Epithelial cell of prostate (primary cell): ENCODE results near the gene TMED9.

Experiments used
- DNase-seq: peaks from one replicate; pipeline ENCODE4 v3.0.0-alpha.2; 2011; ENCODE audit warnings: low read depth, low spot score
- H3K27ac ChIP-seq: fragments of 450-650 bp; 2 replicates; pipeline ENCODE4 v1.5.1; 2017; ENCODE audit warnings: mild to moderate bottlenecking

Gene TMED9

GRCh38 chr5:177575488-177575887 lies 16.5 kb upstream of the TMED9 start:
- DNase-seq: no peak

GRCh38 chr5:177576169-177576568 lies 15.8 kb upstream of the TMED9 start:
- no peak for DNase-seq
- peak overlapping the region; percentile 89 for H3K27ac ChIP-seq

More at GRCh38 chr5:177575488-177575887, 16.5 kb upstream of the TMED9 start:
- peak overlapping the region; percentile 89 for H3K27ac ChIP-seq

- no peak overlapping the region for H3K27ac ChIP-seq
- DNase-seq: no peak
Observed at GRCh38 chr5:177578316-177578715, 13.7 kb upstream of the TMED9 start.

- H3K27ac ChIP-seq: no peak overlapping the region
- DNase-seq: no peak
Observed at GRCh38 chr5:177588413-177588909, 3.5 kb upstream of the TMED9 start.

DNA sequence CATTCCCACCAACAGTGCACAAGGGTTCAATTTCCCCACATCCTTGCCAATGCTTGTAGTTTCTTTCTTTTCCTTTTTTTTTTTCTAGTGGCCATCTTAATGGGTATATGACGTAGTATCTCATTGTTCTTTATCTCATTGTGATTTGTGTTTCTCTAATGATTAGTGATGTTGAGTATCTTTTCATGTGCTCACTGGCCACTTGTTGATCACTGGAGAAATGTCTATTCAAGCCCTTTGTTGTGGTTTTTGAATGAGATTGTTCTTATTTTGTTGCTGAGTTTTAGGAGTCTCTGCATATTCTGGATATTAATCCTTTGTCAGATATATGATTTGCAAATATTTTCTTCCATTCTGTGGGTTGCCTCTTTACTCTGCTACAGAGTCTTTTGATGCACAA lies 1.6 kb upstream of the TMED9 start:
- no peak for DNase-seq
- no peak overlapping the region for H3K27ac ChIP-seq

- DNase-seq: no peak
- no peak overlapping the region for H3K27ac ChIP-seq
Observed at GRCh38 chr5:177591690-177592009, 353 bp upstream of the TMED9 start.

- no peak for DNase-seq
- peak overlapping the region; percentile 57 for H3K27ac ChIP-seq
Observed at GRCh38 chr5:177592905-177593304, 902 bp downstream of the TMED9 start.

- H3K27ac ChIP-seq: no peak overlapping the region
Observed at GRCh38 chr5:177593511-177593910, 1.5 kb downstream of the TMED9 start.

GRCh38 chr5:177594071-177594470 lies 2.1 kb downstream of the TMED9 start:
- DNase-seq: no peak

More at GRCh38 chr5:177593511-177593910, 1.5 kb downstream of the TMED9 start:
- DNase-seq: no peak

GRCh38 chr5:177595026-177595585 lies 3.1 kb downstream of the TMED9 start:
- DNase-seq: no peak
- H3K27ac ChIP-seq: no peak overlapping the region

More at GRCh38 chr5:177594071-177594470, 2.1 kb downstream of the TMED9 start:
- H3K27ac ChIP-seq: no peak overlapping the region

DNA sequence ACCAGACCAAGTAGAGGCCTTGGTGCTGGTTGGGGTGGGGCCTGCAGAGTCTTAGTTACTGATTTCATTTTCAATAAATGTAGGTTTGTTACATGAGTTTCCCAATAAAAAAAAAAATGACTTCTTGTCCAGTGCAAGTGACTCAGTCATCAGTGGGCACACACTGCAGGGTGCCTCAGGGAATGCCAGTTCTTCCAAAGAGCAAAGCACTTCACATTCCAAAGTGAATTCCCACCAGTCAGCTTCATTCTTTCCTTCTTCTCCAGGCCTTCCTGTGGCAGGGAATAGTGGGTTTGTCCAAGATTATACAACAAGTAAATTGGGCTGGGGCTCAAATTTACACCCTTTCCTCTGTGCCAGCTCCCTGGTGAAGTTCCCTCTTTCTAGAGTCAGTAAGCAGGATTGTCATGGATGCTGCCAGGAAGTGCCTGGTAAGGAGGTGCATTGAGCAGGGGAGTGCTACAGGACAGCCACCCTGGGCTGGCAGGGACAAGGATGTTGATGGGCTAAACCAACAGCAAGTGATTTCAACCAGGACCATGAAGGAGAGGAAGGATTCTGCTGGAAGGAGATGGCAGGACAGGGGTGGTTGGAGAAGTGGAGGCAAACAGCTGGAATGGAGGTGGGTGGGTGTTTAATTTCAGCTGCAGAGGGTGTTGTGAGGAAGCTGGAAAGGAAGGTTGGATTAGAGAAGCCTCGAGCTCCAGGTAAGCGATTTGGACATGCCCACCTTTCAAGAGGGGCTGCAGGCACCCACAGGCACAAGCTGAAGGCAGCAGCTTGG lies 4.2 kb downstream of the TMED9 start:
- H3K27ac ChIP-seq: no peak overlapping the region
- DNase-seq: no peak

DNA sequence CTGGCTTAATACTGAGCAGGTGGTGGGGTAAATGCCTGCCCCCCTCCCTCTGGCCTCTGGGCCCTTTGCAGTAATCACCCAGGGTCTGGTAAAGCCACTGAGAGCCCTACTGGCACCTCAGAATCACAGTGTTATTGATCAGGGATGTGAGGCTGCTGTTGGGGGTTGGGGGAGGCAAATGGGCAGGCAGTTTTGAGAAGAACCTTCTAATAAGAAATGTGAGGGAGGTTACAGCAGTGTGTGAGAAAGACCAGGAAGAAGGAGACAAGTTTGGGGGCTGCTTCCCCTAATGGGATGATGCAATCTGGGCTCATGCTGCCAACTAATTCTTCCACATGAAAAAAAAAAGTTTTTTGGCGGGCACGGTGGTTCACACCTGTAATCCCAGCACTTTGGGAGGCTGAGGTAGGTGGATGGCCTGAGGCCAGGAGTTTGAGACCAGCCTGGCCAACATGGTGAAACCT lies 4.8 kb downstream of the TMED9 start:
- H3K27ac ChIP-seq: no peak overlapping the region
- DNase-seq: no peak

GRCh38 chr5:177598477-177598876 lies 6.5 kb downstream of the TMED9 start:
- no peak for DNase-seq
- H3K27ac ChIP-seq: no peak overlapping the region

DNA sequence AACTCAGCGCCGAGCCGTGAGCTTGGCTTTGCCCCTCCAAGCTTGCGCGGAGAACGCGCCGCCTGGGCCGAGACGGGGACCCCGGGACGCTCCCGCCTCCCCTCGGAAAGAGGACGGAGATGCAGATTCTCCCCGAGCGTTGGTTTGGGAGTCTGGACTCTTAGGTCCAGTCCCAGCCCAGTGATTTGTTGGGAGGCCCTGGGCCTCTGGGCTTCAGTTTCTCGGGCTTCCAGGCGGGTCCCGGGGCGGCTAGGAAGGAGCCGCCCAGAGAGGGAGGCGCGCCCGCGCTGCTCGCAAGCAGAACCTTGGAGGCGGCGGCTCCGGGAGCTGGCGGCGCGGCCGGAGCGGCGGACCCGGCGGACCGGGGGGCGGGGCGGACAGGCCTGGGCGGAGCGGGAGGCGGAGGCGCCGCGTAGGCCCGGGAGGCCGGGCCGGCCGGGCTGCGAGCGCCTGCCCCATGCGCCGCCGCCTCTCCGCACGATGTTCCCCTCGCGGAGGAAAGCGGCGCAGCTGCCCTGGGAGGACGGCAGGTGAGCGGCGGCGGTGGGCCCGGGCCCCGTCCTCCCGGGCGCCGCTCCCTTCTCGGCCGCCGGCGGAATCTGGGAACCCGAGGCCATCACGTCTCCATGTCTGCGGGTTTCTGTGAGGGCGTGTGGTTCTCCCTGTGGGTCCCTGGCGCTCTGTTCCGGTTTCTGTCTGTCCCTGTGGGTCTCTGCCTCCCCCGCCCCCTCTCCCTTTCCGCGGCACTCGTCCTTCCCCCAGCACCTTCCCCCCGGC lies 7.9 kb downstream of the TMED9 start, which contains the start of gene B4GALT7:
TSS of gene B4GALT7 (plus strand) at position 402 of the 777 bp plus-strand sequence. CDS start at position 481, 79 bp downstream.
- H3K27ac ChIP-seq: peak within 1 kb of the TSS; percentile 66
- DNase-seq: no peak

GRCh38 chr5:177600508-177601018 lies 8.6 kb downstream of the TMED9 start:
- H3K27ac ChIP-seq: peak overlapping the region; percentile 66
- DNase-seq: no peak

DNA sequence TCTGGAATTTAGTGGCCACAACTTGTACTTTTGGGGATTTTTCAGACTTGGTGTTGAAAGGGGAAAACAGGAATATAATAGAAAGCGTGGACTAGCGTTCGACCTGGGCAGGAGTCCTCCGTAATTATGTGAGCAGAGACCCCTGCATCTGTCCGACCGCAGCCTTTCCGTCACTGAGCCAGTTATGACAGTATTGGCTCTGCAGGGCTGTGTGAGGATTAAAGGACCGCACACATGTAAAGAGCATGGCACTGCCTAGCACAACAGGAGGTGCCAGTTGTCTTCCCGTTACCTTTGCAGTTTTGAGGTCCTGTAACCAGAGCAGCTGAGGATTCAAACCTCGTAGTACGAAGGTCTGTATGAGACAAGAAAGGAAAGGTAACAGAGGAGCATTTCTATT lies 9.1 kb downstream of the TMED9 start:
- DNase-seq: no peak
- peak overlapping the region; percentile 66 for H3K27ac ChIP-seq

GRCh38 chr5:177601577-177602457 lies 9.8 kb downstream of the TMED9 start:
- no peak overlapping the region for H3K27ac ChIP-seq
- no peak for DNase-seq

DNA sequence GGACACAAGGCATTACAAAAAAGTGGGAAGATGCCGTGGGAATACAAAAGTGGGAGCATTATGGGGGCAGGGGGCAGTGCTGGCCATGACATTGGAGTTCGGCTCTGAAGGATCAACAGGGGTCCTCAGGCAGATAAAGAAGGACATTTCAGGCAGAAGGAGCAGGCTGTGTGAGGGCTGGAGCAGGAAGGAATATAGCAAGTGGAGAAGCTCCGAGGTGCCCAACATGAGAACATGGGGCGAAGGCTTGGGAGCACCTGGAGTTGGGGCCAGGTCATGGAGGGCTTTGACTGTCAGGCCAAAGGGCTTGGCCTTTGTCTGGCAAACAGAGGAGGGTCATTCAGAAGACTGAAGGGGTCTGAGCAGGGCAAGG lies 10.4 kb downstream of the TMED9 start:
- no peak for DNase-seq
- H3K27ac ChIP-seq: no peak overlapping the region

- no peak overlapping the region for H3K27ac ChIP-seq
- DNase-seq: no peak
Observed at GRCh38 chr5:177603631-177604030, 11.6 kb downstream of the TMED9 start.

GRCh38 chr5:177604116-177604521 lies 12.1 kb downstream of the TMED9 start:
- H3K27ac ChIP-seq: no peak overlapping the region
- no peak for DNase-seq
